CD4-positive, alpha-beta T cell treated with Interleukin-1 beta for 1 hour (primary cell): ENCODE measurements around the gene L3MBTL2.

ENCODE experiments used
- DNase-seq, 2 donors: peaks; one replicate each; pipeline ENCODE4 v3.0.0-alpha.2; 2020 to 2022

The L3MBTL2 gene

DNA sequence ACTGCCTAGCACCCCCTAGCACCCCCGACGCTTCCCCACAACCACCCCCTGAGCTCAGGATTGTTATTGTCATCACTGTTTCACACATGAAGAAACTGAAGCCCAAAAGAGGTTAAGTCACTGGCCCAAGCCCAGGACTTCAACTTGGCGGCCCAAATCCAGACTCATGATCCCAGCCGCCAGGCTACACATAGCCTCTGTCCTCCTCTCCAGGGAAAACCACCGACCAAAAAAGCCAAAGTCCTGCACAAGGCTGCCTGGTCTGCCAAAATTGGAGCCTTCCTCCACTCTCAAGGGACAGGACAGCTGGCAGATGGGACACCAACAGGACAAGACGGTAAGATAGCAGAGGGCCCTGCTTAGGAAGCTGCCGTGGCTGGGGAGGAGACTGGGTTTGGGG, 10.8 kb downstream of the L3MBTL2 start:
- DNase-seq: no peak

DNA sequence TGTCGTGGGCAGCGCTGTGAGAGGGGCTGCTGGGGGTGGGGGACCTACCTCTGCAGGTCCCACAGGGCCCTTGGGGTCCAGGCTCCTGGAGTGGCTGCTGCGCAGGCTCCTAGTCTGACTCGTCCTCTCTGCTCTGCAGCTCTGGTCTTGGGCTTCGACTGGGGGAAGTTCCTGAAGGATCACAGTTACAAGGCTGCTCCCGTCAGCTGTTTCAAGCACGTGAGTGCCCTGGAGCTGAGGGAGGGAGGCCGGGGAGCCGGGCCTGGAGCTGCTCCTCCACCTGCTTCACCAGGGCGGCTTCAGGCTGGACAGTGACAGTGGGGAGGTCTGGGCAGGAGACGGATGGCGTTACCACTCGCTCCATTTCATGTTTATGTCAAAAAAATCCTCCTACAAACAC, 11.9 kb downstream of the L3MBTL2 start:
- DNase-seq: no peak

DNA sequence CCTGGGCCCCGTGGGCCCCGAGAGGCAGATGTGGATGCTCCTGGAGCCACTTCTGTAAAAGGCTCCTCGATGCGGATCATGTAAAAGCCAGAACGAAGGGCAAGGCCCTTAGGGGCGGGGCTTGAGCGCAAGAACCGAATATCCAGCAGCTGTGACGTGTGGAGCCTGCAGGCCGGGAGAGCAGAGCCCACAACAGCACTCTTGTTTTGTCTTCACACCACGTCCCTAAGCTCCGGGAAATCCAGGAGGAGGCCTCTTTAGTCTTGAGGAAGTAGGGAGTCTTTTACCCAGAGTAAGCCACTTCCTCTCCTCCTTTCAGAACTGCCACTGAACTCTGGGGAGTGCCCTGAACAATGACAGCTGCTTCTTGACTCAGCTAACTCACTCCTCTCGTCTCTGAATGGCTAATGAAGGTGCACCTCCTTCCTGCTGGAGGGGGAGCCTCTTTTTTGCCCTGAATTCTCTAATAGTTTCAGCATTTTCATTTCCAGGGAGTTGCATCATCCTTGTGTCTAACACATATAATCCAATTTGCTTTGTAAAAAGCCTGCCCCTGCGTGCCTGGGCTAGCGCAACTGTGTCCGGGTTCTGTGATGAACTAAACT, 12.5 kb downstream of the L3MBTL2 start:
- peak; percentile 36 to 49 for DNase-seq

DNA sequence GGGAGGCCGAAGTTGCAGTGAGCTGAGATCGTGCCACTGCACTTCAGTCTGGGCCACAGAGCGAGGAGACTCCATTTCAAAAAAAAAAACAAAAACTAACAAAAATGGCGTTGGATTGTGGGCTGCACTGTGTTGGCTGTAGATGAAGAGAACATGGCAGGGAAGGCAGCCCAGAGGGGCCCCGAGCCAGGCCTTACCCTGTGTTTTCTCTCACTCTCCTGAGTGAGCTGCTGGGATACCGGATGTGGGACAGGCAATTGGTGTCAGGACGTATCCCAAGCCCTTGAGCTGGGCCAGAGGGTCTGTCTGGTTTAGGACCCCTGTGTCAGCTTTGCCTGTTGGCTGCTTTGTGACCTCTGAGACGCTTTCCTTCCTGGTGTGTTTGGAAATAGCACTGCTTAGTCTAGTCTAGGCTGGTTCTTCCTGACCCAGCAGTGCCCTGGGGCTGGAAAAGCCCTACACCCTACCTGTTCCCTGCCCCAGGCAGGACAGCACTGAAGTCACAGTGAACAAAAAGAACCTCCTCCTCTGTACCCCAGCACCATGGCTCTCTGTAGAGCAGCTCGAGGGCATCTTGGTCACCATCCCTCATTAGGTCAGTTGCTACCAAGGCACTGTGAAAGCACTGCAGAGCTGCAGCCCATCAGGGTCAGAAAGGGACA, 17.9 kb downstream of the L3MBTL2 start:
- no peak for DNase-seq

DNA sequence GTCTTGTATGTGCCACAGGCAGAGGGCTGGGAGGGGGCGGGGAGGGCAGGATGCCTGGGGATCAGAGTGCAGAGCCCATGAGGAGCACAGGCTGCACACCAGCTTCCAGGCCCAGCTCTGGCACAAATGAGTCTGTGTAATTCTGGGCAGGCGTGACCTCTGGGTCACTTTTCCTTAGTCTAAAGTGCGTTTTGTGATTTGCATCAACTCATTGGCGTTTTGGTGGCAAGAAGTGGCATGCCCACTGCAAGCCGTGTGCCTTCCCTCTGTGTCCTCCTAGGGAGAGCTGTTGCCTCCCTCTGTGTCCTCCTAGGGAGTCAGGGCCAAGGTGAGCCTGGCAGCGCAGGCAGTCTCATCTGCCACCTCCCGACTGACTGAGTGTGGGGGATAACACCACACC, 18.4 kb downstream of the L3MBTL2 start:
- DNase-seq: no peak

DNA sequence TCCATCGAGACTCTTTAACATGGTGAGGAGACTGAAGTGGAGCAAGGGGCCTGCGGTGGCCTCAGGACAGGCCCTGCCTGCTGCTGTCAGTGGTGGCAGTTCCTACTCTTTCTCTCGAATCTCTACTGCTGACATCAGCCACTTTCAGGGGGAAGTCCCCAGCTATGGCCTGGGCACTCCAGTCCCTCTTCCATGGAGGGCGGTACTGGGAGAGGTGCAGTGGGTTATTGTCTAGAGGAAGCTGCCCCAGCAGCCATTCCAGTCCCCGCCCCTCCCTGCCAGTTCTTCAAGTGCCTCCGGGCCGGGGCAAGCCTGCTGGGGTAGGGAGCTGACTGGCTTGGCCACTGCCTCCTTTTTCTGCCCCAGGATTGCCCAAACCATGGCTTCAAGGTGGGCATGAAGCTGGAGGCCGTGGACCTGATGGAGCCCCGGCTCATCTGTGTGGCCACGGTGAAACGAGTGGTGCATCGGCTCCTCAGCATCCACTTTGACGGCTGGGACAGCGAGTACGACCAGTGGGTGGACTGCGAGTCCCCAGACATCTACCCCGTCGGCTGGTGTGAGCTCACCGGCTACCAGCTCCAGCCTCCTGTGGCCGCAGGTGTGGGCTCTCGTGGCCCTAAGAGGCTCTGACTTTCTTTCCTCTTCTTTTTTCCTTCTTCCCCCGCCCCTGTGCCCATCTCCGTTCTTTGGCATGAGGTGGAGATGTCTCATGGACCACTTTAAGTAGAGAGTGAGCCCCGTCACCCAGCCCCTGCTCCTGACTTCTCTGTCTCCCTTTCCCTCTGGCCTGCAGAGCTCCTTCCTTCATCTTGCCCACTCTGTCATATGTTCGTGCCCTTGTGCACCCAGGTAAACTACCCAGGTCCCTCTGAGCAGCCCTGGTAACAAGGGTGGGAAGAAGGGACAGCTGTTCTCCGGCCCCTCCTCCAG, 21.9 kb downstream of the L3MBTL2 start:
- no peak for DNase-seq

DNA sequence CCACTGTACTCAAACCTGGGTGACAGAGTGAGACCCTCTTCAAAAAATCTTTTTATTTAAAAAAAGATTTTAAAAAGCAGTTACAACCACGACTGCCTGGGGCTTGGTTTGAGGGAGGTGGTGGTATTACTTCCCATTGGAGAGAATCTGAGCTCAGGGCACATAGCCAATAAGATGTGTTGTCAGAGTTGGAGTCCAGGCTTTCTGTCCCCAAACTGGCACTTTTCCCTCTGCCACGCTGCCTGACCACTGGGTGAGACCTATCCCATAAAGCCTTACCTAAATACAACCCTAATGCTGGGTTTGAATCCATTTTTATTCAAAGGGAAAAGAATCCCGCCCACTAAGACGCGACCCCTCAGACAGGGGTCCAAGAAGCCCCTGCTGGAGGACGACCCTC, 24.1 kb downstream of the L3MBTL2 start:
- no peak for DNase-seq

DNA sequence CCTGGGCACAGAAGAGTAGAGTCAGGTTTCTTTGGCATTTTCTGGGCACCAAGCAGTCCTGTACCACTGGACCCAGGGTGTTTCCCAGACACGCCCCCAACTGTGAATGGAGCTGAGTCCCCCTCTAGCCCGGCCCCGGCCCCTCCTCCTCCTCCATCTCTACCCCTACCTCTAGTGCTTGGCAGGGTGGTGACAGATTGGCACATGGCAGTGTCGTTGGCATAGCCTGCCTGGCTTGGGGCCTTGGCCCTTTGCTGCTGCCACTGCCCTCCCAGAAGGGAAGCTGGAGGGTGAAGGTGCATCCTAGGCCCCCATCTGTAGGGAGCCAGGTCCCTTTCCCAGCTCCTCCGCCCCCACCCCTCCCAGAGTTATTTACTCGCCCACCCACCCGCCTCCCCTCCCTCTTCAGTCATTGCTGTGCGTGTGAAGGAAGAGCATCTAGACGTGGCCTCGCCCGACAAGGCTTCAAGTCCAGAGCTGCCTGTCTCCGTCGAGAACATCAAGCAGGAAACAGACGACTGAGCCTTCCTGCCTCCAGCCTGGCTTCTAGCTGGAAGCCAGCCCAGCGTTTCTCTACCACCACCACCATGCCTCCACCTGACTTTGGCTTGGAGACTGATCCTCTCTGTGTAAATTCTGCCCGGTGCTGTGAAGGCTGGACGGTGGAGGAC, 24.8 kb downstream of the L3MBTL2 start:
- no peak for DNase-seq

DNA sequence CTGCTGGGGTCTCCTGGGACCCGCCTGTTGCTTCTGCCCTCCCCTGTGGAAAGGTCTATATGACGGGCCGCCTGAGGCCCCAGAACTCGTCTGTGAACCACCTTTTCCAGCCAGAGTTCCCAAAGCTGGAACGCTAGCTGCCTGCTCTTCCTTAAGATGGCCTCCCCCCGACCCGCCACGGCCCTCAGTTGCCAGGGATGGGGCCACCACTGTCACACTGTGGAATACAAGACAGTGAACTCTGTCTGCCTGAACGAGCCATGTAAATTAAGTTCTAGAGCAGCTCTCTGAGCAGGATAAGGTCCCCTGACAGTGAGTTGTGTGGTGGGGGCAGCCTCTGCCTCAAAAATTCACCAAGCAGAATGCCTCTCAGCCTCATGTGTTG, 25.3 kb downstream of the L3MBTL2 start:
- no peak for DNase-seq

DNA sequence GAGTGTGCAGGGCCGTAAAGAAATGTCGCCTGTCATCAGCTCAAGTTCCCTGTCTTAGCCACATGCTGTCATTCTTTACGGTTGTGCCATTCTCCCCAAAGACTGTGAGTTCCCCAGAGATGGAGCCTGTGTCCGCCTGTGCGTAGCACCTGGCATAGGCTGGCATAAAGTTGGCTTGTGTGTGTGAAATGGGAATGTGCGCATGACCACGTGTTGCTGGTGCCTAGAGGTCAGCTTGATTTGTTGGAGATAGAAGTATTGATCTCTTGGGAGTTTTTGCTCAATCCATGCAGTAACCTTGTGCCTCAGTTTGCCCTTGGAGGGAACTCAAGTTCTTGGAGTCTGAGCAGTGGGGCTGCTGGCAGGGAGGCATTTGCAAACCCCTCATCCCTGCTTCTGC, 26.3 kb downstream of the L3MBTL2 start:
- no peak for DNase-seq

DNA sequence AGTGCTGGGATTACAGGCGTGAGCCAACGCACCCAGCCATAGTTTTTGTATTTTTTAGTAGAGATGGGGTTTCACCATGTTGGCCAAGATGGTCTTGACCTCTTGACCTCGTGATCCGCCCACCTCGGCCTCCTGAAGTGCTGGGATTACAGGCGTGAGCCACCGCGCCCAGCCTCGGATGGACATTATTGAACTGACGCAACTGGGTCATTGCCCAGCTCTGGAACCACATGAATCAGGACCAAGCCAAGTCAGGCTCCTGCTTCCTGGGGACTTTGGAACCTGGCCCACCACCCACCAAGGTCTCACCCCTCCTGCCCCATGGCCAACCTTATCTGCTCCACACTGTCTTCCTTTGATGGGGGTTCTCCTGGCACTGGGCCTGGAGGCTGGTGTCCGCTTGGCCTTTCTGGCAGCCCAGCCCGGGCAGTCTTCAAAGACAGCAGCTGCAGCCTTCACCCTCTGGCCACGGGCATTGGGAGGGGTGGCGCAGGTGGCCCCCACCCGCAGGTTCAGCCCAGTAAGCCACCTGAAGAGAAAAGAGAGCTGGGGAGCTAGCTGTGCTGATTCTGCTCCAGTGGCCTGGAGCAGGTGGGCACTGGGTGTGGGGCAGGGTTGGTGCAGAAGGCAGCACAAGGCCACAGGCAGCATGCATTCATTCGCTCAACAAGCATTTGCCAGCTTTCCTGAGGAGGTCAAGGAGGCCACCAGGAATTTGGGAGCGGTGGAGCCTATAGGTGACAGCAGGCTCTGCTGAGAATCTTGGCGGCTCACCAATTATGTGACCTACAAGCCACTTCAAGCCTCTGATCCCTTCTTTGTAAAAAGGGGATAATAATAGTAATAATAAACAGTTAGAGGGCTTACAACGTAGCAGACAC, 29.9 kb downstream of the L3MBTL2 start:
- no peak for DNase-seq

DNA sequence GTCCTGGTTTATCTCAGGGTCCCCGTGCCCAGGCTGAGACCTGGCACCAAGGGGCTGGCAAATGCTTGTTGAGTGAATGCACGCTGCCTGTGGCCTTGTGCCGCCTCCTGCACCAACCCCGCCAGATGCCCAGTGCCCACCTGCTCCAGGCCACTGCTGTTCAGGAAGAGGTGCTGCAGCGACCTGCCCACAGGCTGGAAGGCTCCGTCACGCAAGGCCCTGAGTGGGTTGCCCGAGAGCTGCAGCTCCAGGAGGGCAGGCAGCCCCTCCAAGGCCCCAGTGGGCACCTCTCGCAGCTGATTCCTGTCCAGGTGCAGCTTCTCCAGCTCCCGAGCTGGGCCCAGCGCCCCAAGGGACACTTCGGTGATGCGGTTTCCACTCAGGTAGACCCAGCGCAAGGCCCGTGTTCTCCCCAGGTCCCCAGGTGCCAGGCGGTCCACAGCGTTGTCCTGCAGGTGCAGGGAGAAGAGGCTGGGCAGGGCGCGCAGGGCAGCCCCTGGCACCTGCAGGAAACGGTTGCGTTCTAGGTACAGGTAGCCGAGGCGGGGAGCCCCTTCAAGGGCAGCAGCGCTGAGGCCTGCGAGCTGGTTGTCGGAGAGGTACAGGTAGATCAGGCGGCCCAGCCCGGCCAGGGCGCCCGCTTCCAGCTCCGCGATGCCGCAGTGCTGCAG, 32.1 kb downstream of the L3MBTL2 start:
- no peak for DNase-seq

DNA sequence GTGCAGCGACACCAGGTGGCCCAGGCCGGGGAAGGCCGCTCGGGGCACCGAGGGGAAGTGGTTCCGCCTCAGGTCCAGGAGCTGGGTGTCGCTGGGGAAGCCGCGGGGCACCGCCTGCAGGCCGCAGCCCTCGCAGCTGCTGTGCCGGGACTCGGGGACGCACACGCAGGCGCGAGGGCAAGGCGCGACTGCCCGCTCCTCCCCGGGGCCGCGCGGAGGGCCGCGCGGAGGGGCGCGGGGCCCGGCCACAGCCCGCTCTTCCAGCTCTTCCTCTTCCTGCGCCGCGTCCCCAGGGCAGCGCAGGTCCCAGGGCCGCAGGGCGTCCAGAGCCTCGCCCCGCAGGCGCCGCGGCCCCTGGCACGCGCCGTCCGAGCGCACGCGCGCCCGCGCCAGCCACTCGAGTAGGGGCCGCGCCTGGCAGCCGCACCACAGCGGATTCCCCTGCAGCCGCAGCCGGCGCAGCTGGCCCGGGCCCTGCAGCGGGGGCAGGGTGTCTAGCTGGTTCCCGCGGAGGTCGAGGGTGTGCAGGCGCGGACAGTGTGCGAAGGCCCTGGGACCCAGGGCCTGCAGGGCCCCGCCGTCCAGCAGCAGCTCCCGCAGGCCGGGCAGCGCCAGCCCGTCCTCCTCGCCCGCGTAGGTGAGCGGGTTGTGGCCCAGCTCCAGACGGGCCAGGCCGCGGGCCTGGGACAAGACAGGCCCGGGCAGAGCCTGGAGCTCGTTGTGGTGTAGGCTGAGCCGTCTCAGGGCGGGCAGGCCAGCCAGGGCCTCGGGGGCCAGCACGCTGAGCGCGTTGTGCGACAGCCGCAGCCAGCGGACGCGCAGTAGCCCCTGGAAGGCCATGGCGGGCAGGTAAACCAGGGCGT, 32.8 kb downstream of the L3MBTL2 start:
- peak; percentile 84 to 85 for DNase-seq

DNA sequence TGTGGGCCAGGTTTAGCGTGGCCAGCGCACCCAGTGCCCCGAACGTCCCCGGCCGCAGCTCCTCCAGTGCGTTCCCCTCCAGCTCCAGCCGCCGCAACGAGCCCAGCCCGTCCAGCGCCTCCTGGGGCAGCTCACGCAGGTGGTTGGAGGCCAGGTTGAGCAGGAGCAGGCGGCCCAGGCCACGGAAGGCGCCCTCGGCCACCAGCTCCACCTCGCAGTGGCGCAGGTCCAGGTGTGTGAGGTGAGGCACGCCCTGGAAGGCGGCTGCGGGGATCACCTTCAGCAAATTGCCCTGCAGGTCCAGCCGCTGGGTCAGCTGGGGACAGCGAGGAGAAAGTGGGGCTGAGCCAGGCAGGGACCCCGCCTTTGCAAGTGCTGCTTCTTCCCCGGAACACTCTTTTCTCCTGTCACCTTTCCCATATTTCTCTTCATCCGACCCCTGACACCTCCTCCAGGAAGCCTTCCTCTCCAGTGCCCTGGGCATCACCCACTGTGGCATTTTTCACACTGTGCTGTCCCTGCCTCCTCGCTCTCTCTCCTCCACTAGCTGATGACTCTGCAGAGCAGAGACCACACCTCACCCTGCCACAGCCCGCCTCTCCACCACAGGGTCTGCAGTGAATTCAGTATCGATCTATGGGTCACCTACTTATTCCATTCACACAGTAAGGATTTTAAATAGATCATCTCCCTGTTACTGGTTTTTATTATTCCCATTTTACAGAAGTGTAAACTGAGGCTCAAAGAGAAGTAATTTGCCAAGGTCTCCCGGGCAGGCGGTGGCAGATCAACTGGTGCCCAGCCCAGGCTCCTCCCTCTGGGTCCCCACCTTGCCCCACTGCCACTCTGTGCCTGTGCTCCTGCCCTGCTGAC, 33.7 kb downstream of the L3MBTL2 start:
- no peak for DNase-seq

DNA sequence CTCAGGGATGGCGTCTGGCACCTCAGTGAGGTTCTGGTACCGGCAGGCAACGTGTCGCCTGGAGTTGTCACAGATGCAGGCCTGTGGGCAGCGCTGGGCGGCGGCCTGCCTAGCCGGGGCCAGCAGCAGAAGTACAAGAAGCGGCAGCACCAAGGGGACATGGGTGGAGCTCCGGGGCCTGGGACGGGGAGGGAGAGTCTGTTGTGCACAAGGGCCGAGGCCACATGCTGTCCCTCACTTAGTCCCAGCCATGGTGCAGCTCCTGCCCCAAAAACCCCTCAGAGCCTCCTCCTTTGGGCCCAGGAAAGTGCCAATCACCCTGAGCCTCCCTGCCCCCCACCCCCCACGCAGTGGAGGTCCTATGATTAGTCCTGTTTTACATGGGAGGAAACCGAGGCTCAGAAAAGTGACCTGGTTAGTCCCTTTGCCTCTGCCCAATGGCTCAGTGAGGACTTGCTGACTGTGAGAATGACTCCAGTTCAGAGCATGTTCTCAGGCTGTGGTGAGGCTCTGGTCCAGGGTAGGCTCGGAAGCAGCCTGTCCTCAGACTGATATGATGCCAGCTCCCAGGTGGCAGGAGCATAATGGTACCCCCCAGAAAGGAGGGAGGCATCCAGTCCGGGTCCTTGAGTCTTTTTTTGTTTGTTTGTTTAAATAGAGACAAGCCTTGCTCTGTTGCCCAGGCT, 34.5 kb downstream of the L3MBTL2 start:
- no peak for DNase-seq

DNA sequence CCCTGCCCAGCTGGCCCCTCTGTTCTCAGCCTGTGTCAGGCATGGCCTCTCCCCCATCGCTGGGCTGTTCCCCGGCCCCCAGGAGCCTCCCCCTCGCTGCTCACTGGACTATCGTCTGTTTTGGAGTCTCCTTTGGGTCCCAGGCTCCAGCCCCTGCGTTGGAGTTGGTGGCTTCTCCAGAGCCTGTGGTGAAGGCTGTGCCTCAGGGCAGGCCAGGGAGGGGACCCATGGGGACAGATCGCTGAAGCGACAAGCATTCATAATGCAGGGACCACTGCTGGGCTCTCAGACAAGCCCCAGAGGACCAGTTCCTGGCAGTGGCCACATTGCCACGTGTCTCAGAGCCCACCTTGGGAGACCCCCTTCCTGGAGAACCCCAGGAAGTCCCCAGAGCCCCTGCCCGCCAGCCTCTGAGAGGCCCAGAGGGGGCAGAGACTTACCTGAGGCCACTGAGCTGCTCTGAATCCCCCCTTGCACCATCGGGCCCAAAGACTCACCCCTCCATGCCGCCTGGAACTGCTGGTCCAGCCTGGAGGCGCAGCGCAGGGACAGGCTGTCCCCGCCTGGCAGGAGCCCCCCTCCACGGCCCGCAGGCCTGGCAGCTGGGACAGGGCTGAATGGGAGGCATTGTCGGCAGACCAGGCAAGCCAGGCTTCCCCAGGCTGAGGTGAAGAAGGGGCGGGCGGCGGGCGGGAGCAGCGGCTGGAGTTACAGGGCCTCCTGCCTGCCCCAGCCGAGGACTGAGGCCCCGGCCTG, 35.4 kb downstream of the L3MBTL2 start, which contains the start of gene CHADL:
CHADL (minus strand) TSS at position 555 of the 756 bp plus-strand sequence; CDS start at position 505, 50 bp downstream.
- DNase-seq: no peak

DNA sequence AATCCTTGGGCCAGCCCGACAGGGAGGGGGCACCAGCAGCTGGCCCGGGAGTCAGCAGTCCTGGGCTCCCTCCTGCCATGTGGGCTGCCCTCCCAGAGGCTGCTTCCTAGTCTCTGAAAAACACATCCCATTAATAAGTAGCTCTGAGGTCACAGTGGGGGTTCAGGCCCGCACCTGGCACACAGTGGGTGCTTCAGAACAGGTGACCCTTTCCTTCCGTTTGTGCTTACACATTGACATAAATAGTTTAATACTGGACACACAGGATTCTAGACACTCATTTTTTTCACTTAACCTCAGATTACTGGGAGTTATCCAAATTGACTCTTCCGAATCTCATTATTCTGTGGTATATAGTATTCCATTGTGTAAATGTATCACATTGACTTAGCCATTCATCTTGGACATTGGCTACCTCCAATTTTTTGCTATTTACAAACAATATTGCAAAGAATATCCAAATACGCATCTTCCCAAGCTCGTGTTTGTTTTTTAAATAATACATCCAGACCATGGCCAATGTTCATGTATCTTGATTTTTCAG, 36.1 kb downstream of the L3MBTL2 start:
- DNase-seq: no peak
